ENCODE data around the gene PDE5A.

PDE5A gene

GRCh38 chr4:119657111-119657611 lies 28.6 kb upstream of the PDE5A start:
- TF ChIP-seq TAF1 (IDR thresholded peaks at IDR 0.05; ENCODE audit: borderline replicate concordance, insufficient read depth, low read length) (no peak), POLR2AphosphoS5 (IDR thresholded peaks at IDR 0.05; ENCODE audit: low read depth, low read length) (no peak), REST (IDR thresholded peaks at IDR 0.05; ENCODE audit: insufficient read depth in 1 of 2, low read depth in 2 of 2, low read length in 2 of 2) (no peak), FOXP2 (optimal IDR thresholded peaks at IDR 0.05; ENCODE audit: borderline replicate concordance, extremely low read depth, extremely low read length, insufficient read depth) (no peak), SIN3A (IDR thresholded peaks at IDR 0.05; ENCODE audit: borderline replicate concordance, insufficient read depth, low read length) (no peak)

GRCh38 chr4:119656342-119656741 lies 27.7 kb upstream of the PDE5A start:
- no peak for TF ChIP-seq POLR2AphosphoS5 (IDR thresholded peaks at IDR 0.05; ENCODE audit: low read depth, low read length)
- TF ChIP-seq TAF1 (IDR thresholded peaks at IDR 0.05; ENCODE audit: borderline replicate concordance, insufficient read depth, low read length), result no peak
- no peak for TF ChIP-seq FOXP2 (optimal IDR thresholded peaks at IDR 0.05; ENCODE audit: borderline replicate concordance, extremely low read depth, extremely low read length, insufficient read depth)

- TF ChIP-seq SIN3A (IDR thresholded peaks at IDR 0.05; ENCODE audit: borderline replicate concordance, insufficient read depth, low read length) (no peak), FOXP2 (optimal IDR thresholded peaks at IDR 0.05; ENCODE audit: borderline replicate concordance, extremely low read depth, extremely low read length, insufficient read depth) (no peak), POLR2AphosphoS5 (IDR thresholded peaks at IDR 0.05; ENCODE audit: low read depth, low read length) (no peak), TAF1 (IDR thresholded peaks at IDR 0.05; ENCODE audit: borderline replicate concordance, insufficient read depth, low read length) (no peak), REST (IDR thresholded peaks at IDR 0.05; ENCODE audit: insufficient read depth in 1 of 2, low read depth in 2 of 2, low read length in 2 of 2) (no peak)
Measured at GRCh38 chr4:119655111-119655837, 26.7 kb upstream of the PDE5A start.

- TF ChIP-seq TAF1 (IDR thresholded peaks at IDR 0.05; ENCODE audit: borderline replicate concordance, insufficient read depth, low read length), result no peak
- TF ChIP-seq SIN3A (IDR thresholded peaks at IDR 0.05; ENCODE audit: borderline replicate concordance, insufficient read depth, low read length), result no peak
- no peak for TF ChIP-seq REST (IDR thresholded peaks at IDR 0.05; ENCODE audit: insufficient read depth in 1 of 2, low read depth in 2 of 2, low read length in 2 of 2)
- TF ChIP-seq FOXP2 (optimal IDR thresholded peaks at IDR 0.05; ENCODE audit: borderline replicate concordance, extremely low read depth, extremely low read length, insufficient read depth), result no peak
- no peak for TF ChIP-seq POLR2AphosphoS5 (IDR thresholded peaks at IDR 0.05; ENCODE audit: low read depth, low read length)
Measured at GRCh38 chr4:119653990-119654389, 25.4 kb upstream of the PDE5A start.

- TF ChIP-seq POLR2AphosphoS5 (IDR thresholded peaks at IDR 0.05; ENCODE audit: low read depth, low read length) (no peak), REST (IDR thresholded peaks at IDR 0.05; ENCODE audit: insufficient read depth in 1 of 2, low read depth in 2 of 2, low read length in 2 of 2) (no peak), SIN3A (IDR thresholded peaks at IDR 0.05; ENCODE audit: borderline replicate concordance, insufficient read depth, low read length) (no peak), FOXP2 (optimal IDR thresholded peaks at IDR 0.05; ENCODE audit: borderline replicate concordance, extremely low read depth, extremely low read length, insufficient read depth) (no peak), TAF1 (IDR thresholded peaks at IDR 0.05; ENCODE audit: borderline replicate concordance, insufficient read depth, low read length) (no peak)
Measured at GRCh38 chr4:119652998-119653397, 24.4 kb upstream of the PDE5A start.

Measured in PFSK-1 (cell line).